Activated CD4-positive, alpha-beta T cell treated with anti-CD3 and anti-CD28 coated beads, Interleukin-2, amount 50 U/mL, for 24 hours (primary cell): ENCODE measurements around the gene RHOC.

Source experiments
- DNase-seq, 2 donors: peaks; one replicate each; pipeline ENCODE4 v3.0.0-alpha.2; 2020; ENCODE audit warnings: low read depth in 1 of 2, low spot score in 1 of 2

Gene RHOC

GRCh38 chr1:112702420-112703261, 4.3 kb downstream of the RHOC start:
- no peak for DNase-seq

GRCh38 chr1:112702067-112702395, 4.9 kb downstream of the RHOC start:
- no peak for DNase-seq

- DNase-seq: no peak
These were observed 5.5 kb downstream of the RHOC start for GRCh38 chr1:112701227-112702066.

- DNase-seq: no peak
These were observed 6.4 kb downstream of the RHOC start for GRCh38 chr1:112700290-112701226.

GRCh38 chr1:112699425-112700144, 7.3 kb downstream of the RHOC start:
- no peak for DNase-seq

- no peak for DNase-seq
These were observed 8.3 kb downstream of the RHOC start for GRCh38 chr1:112698366-112699310.

GRCh38 chr1:112697781-112698201, 9.1 kb downstream of the RHOC start:
- DNase-seq: no peak

- no peak for DNase-seq
These were observed 10.2 kb downstream of the RHOC start for GRCh38 chr1:112696578-112697314.

- DNase-seq: no peak
These were observed 11.7 kb downstream of the RHOC start for GRCh38 chr1:112695276-112695675.

GRCh38 chr1:112694363-112694929, 12.5 kb downstream of the RHOC start:
- no peak for DNase-seq

- DNase-seq: no peak
These were observed 13.1 kb downstream of the RHOC start for GRCh38 chr1:112693821-112694220.

- DNase-seq: no peak
These were observed 14.2 kb downstream of the RHOC start for GRCh38 chr1:112692681-112693080.

- no peak for DNase-seq
These were observed 17.1 kb downstream of the RHOC start for GRCh38 chr1:112689842-112690237.

- DNase-seq: no peak
These were observed 17.6 kb downstream of the RHOC start for GRCh38 chr1:112689196-112689841.

GRCh38 chr1:112688781-112689193, 18.1 kb downstream of the RHOC start:
- DNase-seq: no peak

- DNase-seq: no peak
These were observed 19.0 kb downstream of the RHOC start for GRCh38 chr1:112687785-112688496.

- DNase-seq: no peak
These were observed 19.6 kb downstream of the RHOC start for GRCh38 chr1:112687361-112687760.
